Left lung (tissue), 10 donors: Measurements from ENCODE around the gene UBE2B. TPM values are rescaled to one million over a fixed set of nuclear protein-coding genes. Genes with fewer than 3 reads are reported as not detected.

Experiments used
- ATAC-seq: fragments of 200-7000 bp; cut with Tn5 transposase; one replicate; pipeline ENCODE4 v1.9.1; 2020; ENCODE audit warnings: moderate library complexity
- DNase-seq, 4 donors: peaks; one replicate each; pipeline ENCODE4 v3.0.0-alpha.2; 2013 to 2020
- H3K27ac ChIP-seq, 2 donors: fragments of 200-600 bp; sonication (generic) in 1 of 2; one replicate each; pipeline versions ENCODE4 v1.5.0 to v1.8.0; 2020 to 2021
- H3K27me3 ChIP-seq, 2 donors: fragments of 200-600 bp; sonication (generic) in 1 of 2; one replicate each; pipeline versions ENCODE4 v1.5.0 to v1.8.0; 2020 to 2021
- H3K36me3 ChIP-seq, 2 donors: fragments of 200-600 bp; sonication (generic) in 1 of 2; one replicate each; pipeline versions ENCODE4 v1.5.0 to v1.8.0; 2020 to 2021
- H3K4me1 ChIP-seq, 2 donors: fragments of 200-600 bp; one replicate each; pipeline ENCODE4 v1.8.0; 2021
- H3K4me3 ChIP-seq, 2 donors: fragments of 200-600 bp; sonication (generic) in 1 of 2; one replicate each; pipeline versions ENCODE4 v1.5.0 to v1.8.0; 2020 to 2021; ENCODE audit warnings: mild to moderate bottlenecking in 1 of 2
- H3K9me3 ChIP-seq, 2 donors: fragments of 200-600 bp; sonication (generic) in 1 of 2; one replicate each; pipeline versions ENCODE4 v1.5.0 to v1.8.0; 2020 to 2021
- intact Hi-C, 2 donors: fragments of 100-400 bp; cut with DNase I; formaldehyde crosslinking; loops; one replicate each; pipeline versions ENCODE4 v1.11.2 to v1.14.2; 2022
- polyA plus RNA-seq, 6 donors: library from polyadenylated mRNA; unstranded; fragments of 120-200 nt; gene quantifications; one replicate each; pipeline ENCODE4 v1.2.1, GENCODE V29; 2013; ENCODE audit not compliant: insufficient read length in 6 of 6
- total RNA-seq, 2 donors: library from RNA; stranded (reverse); fragmentation: NEBNext Ultra II Directional; extraction: Animal tissue kit (Norgen Biotek cat#: 25700); gene quantifications; one replicate each; pipeline ENCODE4 v1.2.1, GENCODE V29; 2021
- TF ChIP-seq, protein P1 (sequence below), 2 donors: fragments of 200-600 bp; sonication (generic) in 1 of 2; IDR thresholded peaks; one replicate each; pipeline versions ENCODE4 v1.5.0 to v1.8.0; 2021; ENCODE audit warnings: antibody characterized with exemption in 2 of 2
- donor health status: DM: no; HTN: yes; CAD: no.
- donor health status: DM: no; HTN: no; CAD: no.

The UBE2B gene
- total and polyA plus RNA-seq, 8 donors = 95.9 to 143 (median 124) TPM

DNA sequence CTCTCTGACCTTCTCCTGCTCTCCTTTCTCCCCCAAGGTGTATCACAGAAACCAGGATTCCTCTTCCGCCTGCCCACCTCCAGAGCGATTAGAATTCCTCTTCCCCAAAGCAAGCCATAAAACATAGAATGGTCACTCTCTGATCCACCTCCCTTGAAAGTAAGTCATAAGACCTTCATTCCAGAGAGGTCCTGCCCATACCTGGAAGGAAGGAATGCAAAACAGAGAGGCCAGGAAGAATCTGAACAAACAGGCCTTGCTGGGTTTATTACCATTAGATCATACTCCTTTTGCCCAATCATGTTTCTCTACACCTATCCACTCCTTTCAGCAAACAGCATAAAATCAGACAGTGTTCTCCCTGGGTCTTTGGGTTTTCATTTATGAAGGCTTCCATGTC, 25.4 kb upstream of the UBE2B start:
- intact Hi-C loops = no loop called here
- no peaks in the 10 kb centered on the region for H3K9me3 ChIP-seq
- no peak overlapping the region for H3K4me3 ChIP-seq
- H3K36me3 ChIP-seq = no peaks in the 10 kb centered on the region
- TF ChIP-seq, protein P1, sequence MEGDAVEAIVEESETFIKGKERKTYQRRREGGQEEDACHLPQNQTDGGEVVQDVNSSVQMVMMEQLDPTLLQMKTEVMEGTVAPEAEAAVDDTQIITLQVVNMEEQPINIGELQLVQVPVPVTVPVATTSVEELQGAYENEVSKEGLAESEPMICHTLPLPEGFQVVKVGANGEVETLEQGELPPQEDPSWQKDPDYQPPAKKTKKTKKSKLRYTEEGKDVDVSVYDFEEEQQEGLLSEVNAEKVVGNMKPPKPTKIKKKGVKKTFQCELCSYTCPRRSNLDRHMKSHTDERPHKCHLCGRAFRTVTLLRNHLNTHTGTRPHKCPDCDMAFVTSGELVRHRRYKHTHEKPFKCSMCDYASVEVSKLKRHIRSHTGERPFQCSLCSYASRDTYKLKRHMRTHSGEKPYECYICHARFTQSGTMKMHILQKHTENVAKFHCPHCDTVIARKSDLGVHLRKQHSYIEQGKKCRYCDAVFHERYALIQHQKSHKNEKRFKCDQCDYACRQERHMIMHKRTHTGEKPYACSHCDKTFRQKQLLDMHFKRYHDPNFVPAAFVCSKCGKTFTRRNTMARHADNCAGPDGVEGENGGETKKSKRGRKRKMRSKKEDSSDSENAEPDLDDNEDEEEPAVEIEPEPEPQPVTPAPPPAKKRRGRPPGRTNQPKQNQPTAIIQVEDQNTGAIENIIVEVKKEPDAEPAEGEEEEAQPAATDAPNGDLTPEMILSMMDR (IDR thresholded peaks at IDR 0.05) = no peak
- DNase-seq (no peak), ATAC-seq (no peak)
- H3K4me1 ChIP-seq = no peaks in the 10 kb centered on the region
- no peaks in the 10 kb centered on the region for H3K27me3 ChIP-seq
- H3K27ac ChIP-seq = no peak overlapping the region

DNA sequence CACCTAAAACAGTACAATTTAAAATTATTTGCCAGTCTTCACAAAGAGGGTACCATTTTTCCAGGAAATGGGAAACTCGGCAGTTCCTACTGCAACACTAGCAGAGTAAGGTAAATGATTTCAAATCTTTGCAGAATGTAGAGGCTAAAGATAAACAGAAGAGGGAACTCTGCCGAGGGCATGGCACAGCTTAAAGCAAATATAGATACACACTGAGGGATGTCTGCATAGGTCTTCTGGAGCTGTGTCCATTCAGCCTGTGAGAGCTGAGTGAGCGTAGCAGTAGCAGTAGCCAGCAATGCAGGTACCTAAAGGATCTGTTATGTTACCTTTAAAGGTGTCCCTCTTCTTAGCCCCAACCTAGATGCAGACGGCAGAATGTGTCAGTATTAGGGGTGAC, 21.9 kb upstream of the UBE2B start:
- no peaks in the 10 kb centered on the region for H3K4me1 ChIP-seq
- no peaks in the 10 kb centered on the region for H3K36me3 ChIP-seq
- no peaks in the 10 kb centered on the region for H3K27me3 ChIP-seq
- H3K4me3 ChIP-seq = no peak overlapping the region
- DNase-seq (no peak), ATAC-seq (no peak)
- intact Hi-C loops = no loop called here
- H3K9me3 ChIP-seq = no peaks in the 10 kb centered on the region
- TF ChIP-seq, protein P1 (IDR thresholded peaks at IDR 0.05) = no peak
- H3K27ac ChIP-seq = no peak overlapping the region

DNA sequence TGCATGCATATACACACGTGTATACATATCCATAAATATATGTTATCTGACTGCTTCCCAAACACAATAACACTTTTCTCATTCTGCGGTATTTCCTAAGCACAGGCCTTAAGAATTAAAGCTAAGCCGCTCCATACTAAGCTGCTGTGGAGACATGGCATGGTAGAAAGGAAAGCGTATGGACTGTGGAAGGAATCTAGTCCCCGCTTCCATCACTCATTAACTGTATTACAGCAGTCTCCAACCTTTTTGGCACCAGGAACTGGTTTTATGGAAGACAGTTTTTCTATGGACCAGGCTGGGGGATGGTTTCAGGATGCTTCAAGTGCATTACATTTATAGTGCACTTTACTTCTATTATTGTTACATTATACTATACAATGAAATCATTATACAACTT, 15.7 kb upstream of the UBE2B start:
- no peak overlapping the region for H3K4me3 ChIP-seq
- TF ChIP-seq, protein P1 (IDR thresholded peaks at IDR 0.05) = no peak
- DNase-seq (no peak), ATAC-seq (no peak)
- H3K27me3 ChIP-seq = no peaks in the 10 kb centered on the region
- no peaks in the 10 kb centered on the region for H3K36me3 ChIP-seq
- H3K27ac ChIP-seq = no peak overlapping the region
- H3K4me1 ChIP-seq = no peaks in the 10 kb centered on the region
- intact Hi-C loops = no loop called here
- H3K9me3 ChIP-seq = no peaks in the 10 kb centered on the region

DNA sequence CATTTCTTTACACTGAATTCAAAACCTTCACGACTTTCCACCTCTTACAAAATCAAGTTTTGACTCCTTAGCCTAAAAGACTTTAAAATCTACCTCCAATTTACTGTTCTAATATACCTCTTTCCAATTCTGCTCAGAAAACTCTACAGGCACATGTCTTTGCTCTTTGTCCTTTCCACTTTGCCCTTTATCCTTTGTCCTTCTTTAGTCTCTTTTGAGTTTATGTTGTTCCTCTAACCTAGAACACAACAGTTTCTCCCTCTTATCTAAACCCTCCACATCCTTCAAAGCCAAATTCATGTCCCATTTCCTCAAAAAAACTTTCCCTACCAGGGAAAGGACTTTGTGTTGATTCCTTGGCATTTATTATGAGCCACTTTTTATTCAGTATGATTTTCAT, 5.8 kb upstream of the UBE2B start:
- H3K4me3 ChIP-seq = no peak overlapping the region
- ATAC-seq (no peak), DNase-seq (no peak)
- TF ChIP-seq, protein P1 (IDR thresholded peaks at IDR 0.05) = no peak
- no peaks in the 10 kb centered on the region for H3K9me3 ChIP-seq
- no peaks in the 10 kb centered on the region for H3K27me3 ChIP-seq
- intact Hi-C loops = no loop called here
- no peak overlapping the region for H3K27ac ChIP-seq
- H3K4me1 ChIP-seq = peaks cover 9 to 21% of the 10 kb centered on the region in 2 donors
- H3K36me3 ChIP-seq = no peaks in the 10 kb centered on the region

DNA sequence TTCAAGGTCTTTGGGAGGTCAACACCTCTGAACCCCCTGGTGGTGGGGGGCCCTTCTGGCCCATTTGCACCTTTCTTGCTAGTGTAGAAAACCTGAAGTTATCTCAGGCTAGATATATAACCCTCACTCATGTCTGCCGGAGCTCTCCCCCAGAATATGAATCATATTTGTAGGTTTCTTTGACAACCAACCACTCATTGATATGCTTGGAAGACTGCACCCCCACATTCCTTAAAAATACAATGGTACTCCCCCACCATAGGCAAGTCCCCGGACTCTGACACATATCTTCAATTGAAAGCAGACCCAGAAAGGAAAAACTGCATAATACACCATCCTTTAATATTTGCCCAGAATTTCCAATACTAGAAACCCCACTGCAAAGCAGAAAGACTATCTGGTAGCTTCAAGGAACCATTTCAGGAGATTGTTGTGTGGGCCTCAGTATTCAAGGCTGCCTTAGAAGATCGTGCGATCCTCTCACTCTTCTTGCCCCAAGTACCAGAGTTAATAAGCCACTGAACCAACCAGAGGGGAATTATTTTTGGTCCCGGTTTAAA, 978 bp upstream of the UBE2B start:
- TF ChIP-seq, protein P1 (IDR thresholded peaks at IDR 0.05) = no peak
- H3K4me1 ChIP-seq = peaks cover 9 to 52% of the 10 kb centered on the region in 2 donors

More for the DNA sequence above, 978 bp upstream of the UBE2B start:
- peaks cover 0 to 13% of the 10 kb centered on the region in 2 donors for H3K36me3 ChIP-seq
- H3K4me3 ChIP-seq = peak overlapping the region; percentile 87 to 92
- no peaks in the 10 kb centered on the region for H3K27me3 ChIP-seq
- peak overlapping the region; percentile 98 to 99 for H3K27ac ChIP-seq
- H3K9me3 ChIP-seq = no peaks in the 10 kb centered on the region
- ATAC-seq (peak; percentile 0), DNase-seq (no peak)
- intact Hi-C loops = no loop called here
